ENCODE data around the gene CXXC1.
"Not testable (repeated sequence)": the region's sequence is repeated elsewhere in the genome, so short reads cannot be mapped to it uniquely, and the experiment has no call there.

Gene CXXC1

GRCh38 chr18:50298443-50299284 lies 11.2 kb upstream of the CXXC1 start:
- no peak for DNase-seq

- peak in 48 of 56 donors; percentile 11 to 80 (median 49) for DNase-seq
Observed at GRCh38 chr18:50297621-50298442, 10.3 kb upstream of the CXXC1 start.

- no peak for DNase-seq
Observed at GRCh38 chr18:50293039-50293438, 5.5 kb upstream of the CXXC1 start.

DNA sequence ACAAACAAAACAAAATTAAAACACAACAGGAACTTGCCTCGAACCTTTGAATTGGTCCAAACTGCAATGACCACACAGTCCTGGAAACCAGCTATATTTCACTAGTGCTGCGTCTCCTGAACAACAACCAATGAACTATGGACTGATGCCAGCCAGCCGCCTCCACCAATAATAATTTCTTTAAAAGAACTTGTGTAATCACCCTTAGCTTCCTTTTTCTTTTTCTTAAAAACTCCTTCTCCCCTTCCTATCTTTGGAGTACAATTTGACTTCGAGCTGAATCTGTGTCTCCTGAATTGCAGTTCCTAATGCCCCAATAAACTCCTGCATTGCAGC lies 1.6 kb upstream of the CXXC1 start:
- DNase-seq: no peak

GRCh38 chr18:50288348-50289107 lies 1.0 kb upstream of the CXXC1 start:
- DNase-seq: not testable (repeated sequence)

DNA sequence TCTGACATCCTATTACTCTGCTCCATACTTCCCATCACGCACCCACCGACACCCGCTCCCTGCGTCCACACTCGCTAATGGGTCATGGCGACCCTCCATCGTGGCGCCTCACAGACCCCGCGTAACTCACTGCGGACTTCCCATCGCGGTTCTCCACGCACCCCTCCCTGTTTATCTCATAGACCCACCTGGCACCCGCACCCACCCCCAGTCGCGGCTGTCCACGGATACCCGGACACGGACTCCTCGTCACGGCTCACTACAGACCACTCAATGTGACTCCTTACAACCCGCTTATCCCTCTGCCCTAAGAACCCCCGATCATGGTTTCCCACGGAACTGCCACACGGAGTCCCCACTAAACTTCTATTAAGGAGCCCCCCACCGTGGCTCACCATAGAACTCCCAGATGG lies 458 bp downstream of the CXXC1 start:
- DNase-seq: peak in 3 of 56 donors; percentile 38 to 49 (median 41)

- peak in 5 of 56 donors; percentile 4 to 36 (median 25) for DNase-seq
Observed at GRCh38 chr18:50286391-50287027, 983 bp downstream of the CXXC1 start.

DNA sequence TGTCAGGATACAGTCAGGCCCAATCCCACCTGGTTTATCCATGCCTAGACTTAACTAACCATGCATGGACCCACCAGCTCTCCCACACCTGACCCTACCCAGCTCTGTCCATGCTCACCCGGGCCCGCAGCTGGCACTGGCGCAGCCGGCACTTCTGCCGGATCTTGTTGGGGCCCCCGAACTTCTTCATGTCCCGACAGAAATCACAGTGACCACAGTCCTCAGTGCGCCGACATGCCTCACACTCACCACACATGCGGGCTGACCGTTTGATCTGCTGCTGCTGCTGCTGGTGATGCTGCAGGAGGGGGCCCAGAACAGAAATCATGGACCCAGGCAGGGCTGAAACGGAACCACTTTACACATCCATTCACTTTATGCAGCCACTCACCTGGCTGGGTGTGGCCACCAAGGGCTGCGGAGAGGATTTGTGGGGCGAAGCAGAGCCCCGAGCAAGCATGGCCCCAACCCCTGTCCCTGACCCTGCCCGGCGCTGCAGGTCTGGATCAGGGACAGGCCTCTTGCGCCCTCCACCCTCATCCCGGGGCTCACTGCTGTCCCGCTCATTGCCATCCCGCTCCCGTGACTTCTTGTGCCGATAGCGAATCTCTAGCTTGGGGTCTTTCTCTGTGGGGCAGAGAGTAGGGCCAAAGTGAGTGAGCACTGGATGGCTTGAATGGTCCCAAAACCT lies 1.7 kb downstream of the CXXC1 start:
- no peak for DNase-seq

DNA sequence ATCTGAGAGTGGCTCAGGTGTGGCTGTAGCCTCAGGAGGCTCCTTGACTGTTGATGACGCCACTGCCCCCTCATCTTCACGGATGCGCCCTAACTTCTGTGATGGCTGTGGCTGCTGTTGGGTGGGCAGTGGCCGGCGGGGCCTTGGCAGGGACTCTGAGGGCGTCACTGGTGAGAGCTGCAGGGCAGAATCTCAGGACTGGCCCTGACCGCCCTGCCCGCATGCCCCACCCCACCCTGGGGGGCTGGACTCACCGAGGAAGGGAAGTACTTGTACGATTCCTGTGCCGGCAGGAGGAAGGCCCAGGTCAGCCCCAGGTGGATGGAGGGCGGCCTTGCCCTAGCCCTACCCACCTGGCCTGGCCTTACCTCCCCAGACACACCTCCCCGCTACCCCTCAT lies 2.4 kb downstream of the CXXC1 start:
- no peak for DNase-seq

GRCh38 chr18:50284255-50284885 lies 3.1 kb downstream of the CXXC1 start:
- DNase-seq: no peak

DNA sequence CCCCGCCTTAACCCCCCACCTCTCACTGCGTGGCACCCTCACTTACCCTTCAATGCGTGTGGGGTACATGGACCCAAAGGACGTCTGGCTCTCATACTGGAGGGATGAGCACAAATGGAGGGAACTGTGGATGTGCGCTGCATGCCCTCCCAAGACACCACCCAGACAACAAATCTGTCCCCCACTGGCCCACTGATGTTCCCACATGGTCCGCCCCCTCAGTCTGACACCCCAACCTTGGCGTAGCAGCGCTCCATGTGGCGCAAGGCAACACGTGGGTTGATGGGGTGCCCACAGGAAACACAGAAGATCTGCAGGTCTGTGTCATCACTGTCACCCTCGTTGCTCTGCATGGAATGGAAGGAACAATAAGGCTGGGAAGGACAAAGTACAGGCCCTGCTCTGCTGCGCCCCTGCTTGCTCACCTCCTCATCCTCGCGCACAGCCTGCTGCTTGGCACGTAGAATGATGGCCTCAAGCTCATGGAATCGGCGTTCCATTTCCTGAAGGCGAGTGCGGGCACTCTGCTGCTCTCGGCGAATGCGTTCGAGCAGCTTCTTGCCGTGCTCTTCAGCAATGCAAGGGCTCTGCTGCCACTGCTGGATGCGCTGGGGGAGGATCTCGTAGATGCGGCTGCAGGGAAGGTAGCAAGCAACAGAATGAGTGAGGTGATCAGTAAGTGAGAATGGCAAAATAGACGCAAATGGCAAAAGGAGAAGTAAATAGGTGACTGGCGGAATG lies 3.9 kb downstream of the CXXC1 start:
- no peak for DNase-seq

DNA sequence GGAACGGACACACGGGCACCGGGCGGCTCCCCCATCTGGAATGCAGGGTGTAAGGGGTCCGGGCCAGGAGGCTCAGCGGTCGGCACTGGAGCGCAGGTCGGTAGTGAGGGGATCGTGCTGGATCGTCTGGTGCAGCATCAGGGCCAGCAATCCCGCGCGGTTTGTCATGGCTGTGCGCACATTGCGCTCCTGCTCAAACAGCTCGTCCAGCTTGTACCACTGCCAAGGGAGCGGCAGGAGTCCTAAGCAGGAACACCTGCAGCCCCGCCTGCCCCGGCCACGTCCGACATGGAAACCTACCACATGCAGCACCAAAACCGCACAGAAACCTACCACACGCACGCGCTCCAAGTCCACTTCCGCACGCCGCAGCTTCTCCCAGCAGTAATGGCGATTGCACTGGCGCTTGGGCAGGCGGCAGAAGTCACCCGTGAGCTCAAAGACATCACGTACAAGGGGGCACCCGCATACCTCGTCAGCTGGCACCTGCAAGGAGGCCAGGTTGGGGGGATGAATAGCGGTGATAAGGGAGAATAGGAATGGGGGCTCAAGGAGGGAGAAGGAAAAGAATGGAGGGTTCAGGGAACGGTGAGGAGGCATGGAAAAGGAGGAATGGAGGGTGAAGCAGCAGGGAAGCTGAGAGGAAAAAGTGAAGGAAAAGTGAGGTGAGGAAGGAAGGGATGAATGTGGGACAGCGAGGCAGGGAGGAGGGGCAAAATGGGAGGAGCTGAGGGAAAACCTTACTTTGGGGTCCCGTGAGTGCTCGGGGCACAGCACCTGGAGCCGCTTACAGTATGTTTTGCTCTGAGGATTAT lies 4.8 kb downstream of the CXXC1 start:
- DNase-seq: no peak

- peak in 1 of 56 donors; percentile 78 for DNase-seq
Observed at GRCh38 chr18:50281972-50282520, 5.4 kb downstream of the CXXC1 start.

DNA sequence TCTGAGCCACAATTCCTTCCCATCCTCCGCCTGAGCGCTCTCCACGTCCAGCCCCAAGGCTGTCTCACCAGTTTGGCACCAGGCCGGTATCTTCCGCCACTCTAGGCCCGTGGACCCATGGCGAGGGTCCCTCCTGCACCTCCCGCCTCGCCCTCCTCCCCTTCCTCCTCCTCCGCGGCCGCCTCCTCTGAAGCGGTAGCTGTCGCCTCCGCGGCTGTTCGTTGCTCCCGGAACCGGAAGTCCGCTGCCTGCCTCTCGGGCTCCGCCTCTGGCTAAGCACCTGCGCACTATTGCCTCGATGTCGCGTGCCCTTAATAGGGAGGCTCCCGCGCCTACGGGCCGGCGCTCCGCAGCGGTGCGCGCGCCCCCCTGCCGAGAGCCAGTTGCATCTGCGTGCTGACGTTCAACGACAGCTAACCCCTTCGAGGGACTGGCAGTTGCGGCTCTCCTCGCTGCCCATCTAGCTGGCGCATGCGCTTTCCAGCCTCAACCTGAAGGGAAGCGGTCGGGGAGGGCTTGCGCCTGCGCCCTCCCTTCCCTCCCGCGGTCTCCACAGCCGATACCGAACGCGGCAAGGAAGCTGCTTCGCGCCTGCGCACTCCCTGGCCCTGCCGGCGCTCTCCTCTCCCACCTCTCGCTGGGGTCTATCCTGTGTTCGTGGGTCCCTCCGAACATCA lies 6.1 kb downstream of the CXXC1 start, which contains the start of gene MBD1:
MBD1 (minus strand) TSS at position 229 of the 677 bp plus-strand sequence. CDS start 1,531 bp downstream, outside the sequence.
- peak; percentile 88 to 100 (median 98) for DNase-seq

GRCh38 chr18:50280707-50281294 lies 6.7 kb downstream of the CXXC1 start:
- DNase-seq: no peak

- no peak for DNase-seq
Observed at GRCh38 chr18:50279752-50280151, 7.7 kb downstream of the CXXC1 start.

- no peak for DNase-seq
Observed at GRCh38 chr18:50277942-50278341, 9.6 kb downstream of the CXXC1 start.

Measured in amygdala (tissue), 56 donors.